GM12801 (cell line): ENCODE measurements around the gene THOC5.

Source experiments
- TF ChIP-seq, protein P1 (sequence below): IDR thresholded peaks from one replicate; pipeline ENCODE4 v1.5.1; 2011; ENCODE audit warnings: control low read depth; ENCODE audit not compliant: insufficient read length; ENCODE audit errors: extremely low read depth

Gene THOC5

DNA sequence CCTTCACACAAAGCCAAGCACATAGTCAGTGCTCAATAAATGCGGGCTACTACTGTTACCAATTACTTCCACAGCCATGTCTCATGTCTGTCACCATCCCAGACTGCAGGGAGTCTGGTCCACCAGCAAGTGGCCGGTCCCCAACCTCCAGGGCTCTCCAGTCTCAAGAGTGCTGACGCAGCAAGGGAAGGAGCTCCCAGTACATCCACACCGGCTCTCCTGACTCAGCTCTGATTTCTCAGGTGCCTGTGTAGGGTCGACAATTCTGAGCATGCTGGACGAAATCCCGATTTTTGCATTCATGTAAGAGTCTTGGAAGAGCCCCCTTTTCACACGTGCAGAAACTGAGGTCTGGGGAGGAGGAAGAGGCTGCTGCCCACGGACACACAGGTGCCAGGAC is 83.8 kb downstream of the THOC5 start:
- TF ChIP-seq, protein P1, sequence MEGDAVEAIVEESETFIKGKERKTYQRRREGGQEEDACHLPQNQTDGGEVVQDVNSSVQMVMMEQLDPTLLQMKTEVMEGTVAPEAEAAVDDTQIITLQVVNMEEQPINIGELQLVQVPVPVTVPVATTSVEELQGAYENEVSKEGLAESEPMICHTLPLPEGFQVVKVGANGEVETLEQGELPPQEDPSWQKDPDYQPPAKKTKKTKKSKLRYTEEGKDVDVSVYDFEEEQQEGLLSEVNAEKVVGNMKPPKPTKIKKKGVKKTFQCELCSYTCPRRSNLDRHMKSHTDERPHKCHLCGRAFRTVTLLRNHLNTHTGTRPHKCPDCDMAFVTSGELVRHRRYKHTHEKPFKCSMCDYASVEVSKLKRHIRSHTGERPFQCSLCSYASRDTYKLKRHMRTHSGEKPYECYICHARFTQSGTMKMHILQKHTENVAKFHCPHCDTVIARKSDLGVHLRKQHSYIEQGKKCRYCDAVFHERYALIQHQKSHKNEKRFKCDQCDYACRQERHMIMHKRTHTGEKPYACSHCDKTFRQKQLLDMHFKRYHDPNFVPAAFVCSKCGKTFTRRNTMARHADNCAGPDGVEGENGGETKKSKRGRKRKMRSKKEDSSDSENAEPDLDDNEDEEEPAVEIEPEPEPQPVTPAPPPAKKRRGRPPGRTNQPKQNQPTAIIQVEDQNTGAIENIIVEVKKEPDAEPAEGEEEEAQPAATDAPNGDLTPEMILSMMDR: no peak

- TF ChIP-seq, protein P1: no peak
Measured at GRCh38 chr22:29464581-29464980, 89.0 kb downstream of the THOC5 start.

GRCh38 chr22:29463629-29464028 is 89.9 kb downstream of the THOC5 start:
- TF ChIP-seq, protein P1: no peak

DNA sequence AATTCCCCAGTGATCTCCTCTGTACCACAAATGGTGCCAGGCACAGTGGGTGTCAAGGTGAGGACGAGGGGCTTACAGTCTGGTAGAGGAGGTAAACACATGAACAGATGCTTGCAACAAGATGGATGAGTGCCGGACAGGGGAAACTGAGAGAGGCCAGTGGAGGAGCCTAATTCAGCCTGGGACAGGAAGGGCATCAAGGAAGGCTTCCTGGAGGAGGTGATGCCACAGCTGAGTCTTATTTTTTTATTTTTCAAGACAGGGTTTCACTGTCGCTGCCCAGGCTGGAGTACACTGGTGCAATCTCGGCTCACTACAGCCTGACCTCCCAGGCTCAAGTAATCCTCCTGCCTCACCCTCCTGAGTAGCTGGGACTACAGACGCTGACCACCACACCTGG is 92.3 kb downstream of the THOC5 start:
- TF ChIP-seq, protein P1: no peak

GRCh38 chr22:29459773-29460172 is 93.8 kb downstream of the THOC5 start:
- TF ChIP-seq, protein P1: no peak

- TF ChIP-seq, protein P1: no peak
Measured at GRCh38 chr22:29458551-29458950, 95.0 kb downstream of the THOC5 start.

DNA sequence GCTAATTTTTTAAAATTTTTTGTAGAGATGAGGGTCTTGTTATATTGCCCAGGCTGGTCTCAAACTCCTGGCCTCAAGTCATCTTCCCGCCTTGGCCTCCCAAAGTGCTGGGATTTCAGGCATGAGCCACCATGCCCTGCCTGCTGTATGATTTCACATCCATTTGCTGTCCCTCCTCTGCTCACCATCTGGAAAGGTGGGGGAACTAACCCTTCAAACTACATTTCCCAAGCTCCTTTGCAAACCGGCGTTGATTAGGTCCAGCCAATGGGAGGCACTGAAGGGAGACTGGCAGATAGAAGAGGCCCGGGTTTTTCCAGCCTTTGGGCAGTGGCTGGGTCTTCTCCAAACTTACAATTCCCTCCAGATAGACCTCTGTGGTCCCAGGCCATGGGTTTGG is 95.8 kb downstream of the THOC5 start:
- TF ChIP-seq, protein P1: no peak

- TF ChIP-seq, protein P1: no peak
Measured at GRCh38 chr22:29456211-29456671, 97.3 kb downstream of the THOC5 start.
